Smooth muscle cell (in vitro differentiated cells): ENCODE data around the gene BMPR2. TPM values are rescaled to one million over a fixed set of nuclear protein-coding genes. Genes with fewer than 3 reads are reported as not detected.

Source experiments
- DNase-seq: peaks from one replicate; lab custom pipeline; 2025; ENCODE audit not compliant: unreplicated experiment; lab: John Stamatoyannopoulos, UW
- H2AFZ ChIP-seq: fragments of 200-600 bp; sonication (generic); 2 replicates; pipeline ENCODE4 v1.6.0; 2016; ENCODE audit warnings: antibody characterized with exemption, low read depth, mild to moderate bottlenecking
- H3F3A ChIP-seq: fragments of 200-600 bp; sonication (generic); 2 replicates; pipeline ENCODE4 v1.6.0; 2017; ENCODE audit warnings: antibody characterized with exemption, low read depth
- H3K27ac ChIP-seq: fragments of 200-600 bp; sonication (generic); 2 replicates; pipeline ENCODE4 v1.5.1; 2016; ENCODE audit warnings: low read depth, mild to moderate bottlenecking
- H3K27me3 ChIP-seq: fragments of 200-600 bp; sonication (generic); 2 replicates; pipeline ENCODE4 v1.6.1; 2016; ENCODE audit warnings: low read depth, mild to moderate bottlenecking
- H3K36me3 ChIP-seq: fragments of 200-600 bp; sonication (generic); 2 replicates; pipeline ENCODE4 v1.5.1; 2016; ENCODE audit warnings: low read depth
- H3K4me1 ChIP-seq: fragments of 200-600 bp; sonication (generic); 2 replicates; pipeline ENCODE4 v1.5.1; 2016; ENCODE audit warnings: low read depth
- H3K4me2 ChIP-seq: fragments of 200-600 bp; sonication (generic); 2 replicates; pipeline ENCODE4 v1.6.0; 2016; ENCODE audit warnings: mild to moderate bottlenecking
- H3K4me3 ChIP-seq: fragments of 200-600 bp; sonication (generic); 2 replicates; pipeline ENCODE4 v1.5.1; 2016; ENCODE audit warnings: mild to moderate bottlenecking
- H3K79me2 ChIP-seq: fragments of 200-600 bp; sonication (generic); 2 replicates; pipeline ENCODE4 v1.6.0; 2016; ENCODE audit warnings: low read depth, mild to moderate bottlenecking
- H3K9ac ChIP-seq: fragments of 200-600 bp; sonication (generic); 2 replicates; pipeline ENCODE4 v1.6.0; 2016; ENCODE audit warnings: low read depth
- H3K9me3 ChIP-seq: fragments of 200-600 bp; sonication (generic); replicated peaks from 2 replicates; pipeline ENCODE4 v1.5.1; 2016; ENCODE audit warnings: low read depth
- H4K20me1 ChIP-seq: fragments of 200-600 bp; sonication (generic); 2 replicates; pipeline ENCODE4 v1.6.0; 2016; ENCODE audit warnings: low read depth
- CTCF ChIP-seq: fragments of 200-600 bp; sonication (generic); IDR thresholded peaks from 2 replicates; pipeline ENCODE4 v1.5.1; 2017; ENCODE audit warnings: borderline replicate concordance, mild to moderate bottlenecking, antibody characterized with exemption; ENCODE audit not compliant: insufficient read depth, poor library complexity, severe bottlenecking
- WGBS: methylation state at CpG from one replicate; pipeline ENCODE4 v1.1.7; 2016; ENCODE audit warnings: low lambda C conversion rate; 5-methylcytosine and 5-hydroxymethylcytosine counted together
- polyA plus RNA-seq: library from polyadenylated mRNA; unstranded; fragments of >200 nt; fragmentation: Nextera tagmentation; extraction: Ambion mirVana; gene quantifications from 2 replicates; pipeline ENCODE4 v1.2.1, GENCODE V29; 2016
- total RNA-seq: library from RNA; depleted of rRNA; stranded (reverse); fragments of >200 nt; gene quantifications from 2 replicates; pipeline ENCODE4 v1.2.3, GENCODE V29; 2014

Gene BMPR2
- total and polyA plus RNA-seq, 2 experiments from 2014 or later: 21.5 to 70.9 TPM

DNA sequence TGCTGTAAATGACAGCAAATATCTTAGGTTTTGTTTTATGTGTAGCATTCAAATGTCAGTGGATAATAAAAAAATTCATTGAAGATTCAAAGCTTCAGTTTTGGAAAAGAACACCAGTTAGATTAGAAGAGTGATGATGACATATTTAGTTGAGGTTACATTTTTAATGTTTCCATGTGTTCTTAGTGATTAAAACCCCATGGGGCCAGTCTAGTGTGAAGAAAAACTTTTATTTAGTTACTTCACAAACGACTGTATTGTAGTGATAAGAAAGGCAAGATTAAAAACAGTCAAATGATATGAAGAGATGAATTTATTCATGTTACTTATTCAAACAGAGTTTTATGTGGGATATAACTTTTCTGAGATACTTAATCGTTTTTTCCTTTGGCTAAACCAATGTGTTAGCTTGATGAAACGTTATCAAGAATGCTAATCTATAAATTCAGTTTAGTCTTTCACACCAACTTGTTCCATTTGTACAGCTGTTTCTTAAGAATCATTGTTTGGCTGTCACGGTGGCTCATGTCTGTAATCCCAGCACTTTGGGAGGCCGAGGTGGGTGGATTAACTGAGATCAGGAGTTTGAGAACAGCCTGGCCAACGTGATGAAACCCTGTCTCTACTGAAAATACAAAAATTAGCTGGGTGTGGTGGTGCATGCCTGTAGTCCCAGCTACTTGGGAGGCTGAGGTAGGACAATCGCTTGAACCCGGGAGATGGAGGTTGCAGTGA, 11.6 kb downstream of the BMPR2 start:
- no peaks in the 10 kb centered on the region for H3F3A ChIP-seq
- H3K79me2 ChIP-seq: peaks cover 100% of the 10 kb centered on the region
- peaks cover 13% of the 10 kb centered on the region for H3K4me1 ChIP-seq
- H2AFZ ChIP-seq: no peak overlapping the region
- H3K27me3 ChIP-seq: no peaks in the 10 kb centered on the region
- no peak for DNase-seq
- no peak overlapping the region for H3K27ac ChIP-seq
- no peak overlapping the region for H3K9ac ChIP-seq
- no peaks in the 10 kb centered on the region for H3K36me3 ChIP-seq
- TF ChIP-seq CTCF: no peak
- WGBS: 70% methylated on average over 8 of the region's 8 CpGs
- H3K9me3 ChIP-seq: no peaks in the 10 kb centered on the region
- H3K4me2 ChIP-seq: peak overlapping the region; percentile 67
- peaks cover 100% of the 10 kb centered on the region for H4K20me1 ChIP-seq
- H3K4me3 ChIP-seq: no peak overlapping the region

DNA sequence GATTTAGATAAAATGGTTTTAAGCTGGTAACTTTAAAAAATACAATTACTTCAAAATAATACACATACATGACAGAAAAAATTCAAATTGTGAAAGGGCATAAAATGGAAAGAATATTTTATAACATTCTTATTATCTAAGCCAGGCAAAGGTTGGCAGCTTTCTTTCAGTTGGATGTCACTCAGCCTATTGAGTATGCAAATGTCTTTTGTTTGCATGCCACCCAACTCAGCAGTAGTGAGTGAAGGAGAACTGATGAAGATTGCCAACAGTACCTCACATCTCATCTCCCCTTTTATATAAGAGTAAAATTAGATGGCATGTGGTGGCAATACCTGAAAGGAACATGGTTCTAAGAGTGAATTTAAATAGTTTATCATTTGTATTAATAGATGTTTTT, 24.8 kb downstream of the BMPR2 start:
- Histone ChIP-seq H3F3A (no peaks in the 10 kb centered on the region), H3K36me3 (no peaks in the 10 kb centered on the region), H3K4me2 (no peak overlapping the region), H3K27ac (no peak overlapping the region), H3K9me3 (no peaks in the 10 kb centered on the region), H2AFZ (no peak overlapping the region), H3K4me3 (no peak overlapping the region), H3K9ac (no peak overlapping the region), H3K79me2 (peaks cover 100% of the 10 kb centered on the region), H3K4me1 (no peaks in the 10 kb centered on the region), H4K20me1 (peaks cover 98% of the 10 kb centered on the region), H3K27me3 (no peaks in the 10 kb centered on the region)
- no peak for TF ChIP-seq CTCF
- DNase-seq: no peak

GRCh38 chr2:202405798-202406197, 29.7 kb downstream of the BMPR2 start:
- no peak for TF ChIP-seq CTCF
- Histone ChIP-seq H3K27ac (peak overlapping the region; percentile 19), H3K79me2 (peaks cover 100% of the 10 kb centered on the region), H3K4me1 (peaks cover 4% of the 10 kb centered on the region), H3K4me3 (no peak overlapping the region), H4K20me1 (peaks cover 98% of the 10 kb centered on the region), H3K27me3 (no peaks in the 10 kb centered on the region), H3K4me2 (no peak overlapping the region), H3F3A (peaks cover 7% of the 10 kb centered on the region), H2AFZ (no peak overlapping the region), H3K9ac (no peak overlapping the region), H3K9me3 (no peaks in the 10 kb centered on the region), H3K36me3 (no peaks in the 10 kb centered on the region)
- WGBS: 96% methylated on average over 1 of the region's 1 CpG
- no peak for DNase-seq

DNA sequence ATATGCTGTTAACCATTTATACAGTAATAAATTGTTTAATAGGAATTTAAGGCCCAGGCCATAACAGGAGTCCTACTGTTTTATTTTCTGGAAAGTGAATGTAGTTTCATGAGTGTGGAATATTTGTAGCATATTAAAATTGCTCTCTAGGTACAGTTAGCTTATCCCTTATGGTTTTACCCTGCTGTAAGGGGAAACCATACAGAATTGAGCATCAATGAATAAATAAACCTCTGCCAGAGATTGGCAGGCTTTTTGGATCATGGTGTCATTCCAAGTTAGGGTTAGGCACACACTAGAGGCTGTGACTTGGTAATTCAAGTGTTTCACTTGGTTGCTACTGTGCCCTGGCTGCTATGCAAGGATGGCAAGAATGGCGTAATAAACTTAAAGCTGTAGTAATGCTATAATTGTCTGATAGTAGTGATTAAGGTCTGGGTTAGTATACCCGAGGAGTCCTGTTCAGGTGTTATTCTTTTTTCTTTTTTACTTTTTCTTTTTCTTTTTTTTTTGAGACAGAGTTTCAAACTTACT, 30.4 kb downstream of the BMPR2 start:
- Histone ChIP-seq H4K20me1 (peaks cover 98% of the 10 kb centered on the region), H3K4me2 (no peak overlapping the region), H3K79me2 (peaks cover 100% of the 10 kb centered on the region), H3F3A (peaks cover 7% of the 10 kb centered on the region), H3K9ac (no peak overlapping the region), H3K9me3 (no peaks in the 10 kb centered on the region), H3K27ac (peak overlapping the region; percentile 19), H2AFZ (no peak overlapping the region), H3K4me1 (peaks cover 4% of the 10 kb centered on the region), H3K4me3 (no peak overlapping the region), H3K36me3 (no peaks in the 10 kb centered on the region), H3K27me3 (no peaks in the 10 kb centered on the region)
- DNase-seq: no peak
- no peak for TF ChIP-seq CTCF
- WGBS: 98% methylated on average over 2 of the region's 2 CpGs
